DMS 273 (cell line): ENCODE data around the gene EEF1A2.

Source experiments
- DNase-seq: peaks from one replicate; lab custom pipeline; 2025; ENCODE audit not compliant: unreplicated experiment; lab: John Stamatoyannopoulos, UW

Gene EEF1A2

GRCh38 chr20:63537525-63538203 lies 38.8 kb upstream of the EEF1A2 start:
- peak; percentile 94 for DNase-seq

DNA sequence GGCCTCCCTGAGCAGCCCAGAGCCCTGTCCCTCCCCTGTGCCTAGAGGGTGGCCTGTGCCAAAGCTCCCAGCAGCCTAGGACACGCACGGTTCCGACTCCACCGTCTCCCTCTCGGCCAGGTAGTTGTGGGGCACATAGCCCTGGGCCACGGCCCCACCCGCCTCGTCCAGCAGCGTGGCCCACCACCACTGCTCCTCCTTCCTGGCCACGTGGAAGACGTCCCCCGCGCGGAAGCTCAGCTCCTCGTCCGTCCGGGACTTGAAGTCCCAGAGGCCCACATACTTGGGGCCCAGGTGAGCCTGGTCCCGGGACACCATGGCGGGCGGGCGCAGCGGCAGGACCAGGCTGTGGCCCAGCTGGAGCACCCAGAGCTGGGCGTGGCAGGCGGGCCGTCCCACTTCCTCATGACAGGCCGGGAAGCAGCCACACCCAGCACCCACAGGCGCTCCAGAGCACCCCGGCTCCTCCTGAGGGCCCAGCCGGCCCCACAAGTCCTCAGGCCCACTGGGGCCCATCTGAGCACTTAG lies 38.2 kb upstream of the EEF1A2 start, which contains the start of gene PTK6:
TSS of gene PTK6 (minus strand) at position 380 of the 528 bp plus-strand sequence. CDS start at position 318, 62 bp downstream.
- DNase-seq: no peak

DNA sequence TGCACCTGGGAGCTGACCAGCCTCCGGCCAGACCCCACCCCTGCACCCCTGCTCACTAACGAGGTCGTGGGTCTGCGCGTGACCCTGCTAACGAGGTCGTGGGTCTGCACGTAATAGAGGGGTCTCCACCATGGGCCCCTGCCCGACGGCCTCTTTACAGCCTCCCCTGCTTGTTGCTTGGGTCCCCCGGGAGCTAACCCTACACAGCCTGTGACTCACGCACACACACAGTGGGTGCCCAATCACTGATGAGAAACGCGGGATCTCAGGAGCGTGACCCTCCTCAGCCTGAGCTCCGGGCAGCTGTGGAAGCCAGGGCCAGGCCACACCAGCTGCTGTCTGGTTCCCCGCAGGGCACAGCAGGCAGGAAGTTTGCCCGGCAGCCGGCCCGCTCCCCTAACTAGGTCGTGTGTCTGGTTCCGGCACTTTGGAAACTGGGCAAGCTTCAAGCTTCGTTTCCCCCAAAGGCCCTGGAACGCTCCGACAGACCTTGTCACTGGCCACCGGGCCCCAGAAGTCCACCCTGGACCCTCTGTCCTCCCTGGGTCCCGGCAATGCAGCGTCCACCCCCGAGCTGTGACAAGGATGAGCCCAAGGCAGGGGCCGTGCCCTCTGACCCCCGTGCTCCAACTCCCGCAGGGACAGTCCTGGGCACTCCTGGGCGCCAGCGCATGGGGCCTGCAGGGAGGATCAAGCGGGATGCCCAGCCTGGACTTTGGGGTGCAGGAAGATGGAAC lies 37.5 kb upstream of the EEF1A2 start:
- peak; percentile 86 for DNase-seq

DNA sequence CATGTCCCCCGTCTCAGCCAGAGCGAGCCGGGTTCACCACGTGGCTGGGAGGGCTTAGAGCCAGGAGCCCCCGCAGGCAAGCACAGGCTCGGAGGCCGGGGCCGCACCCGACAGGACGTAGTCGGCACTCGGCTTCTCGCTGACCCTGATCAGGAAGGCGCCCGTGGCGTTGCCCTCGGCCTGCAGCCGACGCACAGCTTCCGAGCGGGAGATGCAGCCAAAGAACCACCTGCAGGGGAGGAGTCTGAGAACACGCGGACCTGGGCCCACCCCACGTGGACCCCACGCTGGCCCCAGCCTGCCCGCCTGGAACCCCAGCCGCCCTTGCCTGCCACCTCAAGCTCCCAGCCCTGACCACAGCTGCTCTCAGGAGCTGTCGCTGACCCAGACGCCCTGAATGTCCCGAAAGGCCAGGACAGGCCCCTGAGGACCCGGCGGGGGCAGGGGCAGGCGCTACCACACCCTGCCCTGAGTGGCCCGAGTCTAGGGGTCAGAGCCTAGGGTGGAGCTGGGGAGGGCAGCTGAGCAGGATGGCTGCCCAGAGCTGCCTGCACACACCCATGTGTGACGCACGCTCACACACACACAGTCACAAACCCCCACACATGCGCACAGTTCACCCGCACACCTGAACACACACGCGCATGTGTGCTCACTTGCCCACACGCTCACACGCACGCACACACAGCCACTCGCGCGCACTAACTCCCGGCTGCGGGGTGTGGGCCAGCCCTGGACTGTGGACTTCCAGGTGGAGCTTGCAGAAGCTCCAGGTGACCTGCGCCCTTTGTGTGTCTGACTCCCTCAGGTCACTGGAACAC lies 36.2 kb upstream of the EEF1A2 start:
- DNase-seq: no peak

DNA sequence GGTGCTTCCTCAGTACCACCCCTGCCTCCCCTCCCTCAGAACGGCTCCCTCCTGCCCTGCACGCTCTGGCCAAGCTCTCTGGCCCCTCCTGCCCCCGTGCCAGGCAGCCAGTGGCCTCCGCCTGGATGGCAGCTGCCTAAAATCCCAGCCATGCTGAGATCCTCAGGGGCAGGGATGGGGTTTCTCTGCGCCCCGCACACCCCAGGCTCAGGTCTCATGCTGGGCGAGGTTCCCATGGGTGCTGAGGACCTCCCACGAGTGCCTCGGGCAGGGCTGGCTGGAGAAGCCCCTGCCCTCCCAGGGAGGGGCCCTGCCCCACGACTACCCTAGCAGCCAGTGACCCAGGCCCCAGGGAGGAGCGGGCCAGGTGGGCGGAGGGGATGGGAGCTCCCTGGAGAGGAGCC lies 35.5 kb upstream of the EEF1A2 start:
- no peak for DNase-seq

DNA sequence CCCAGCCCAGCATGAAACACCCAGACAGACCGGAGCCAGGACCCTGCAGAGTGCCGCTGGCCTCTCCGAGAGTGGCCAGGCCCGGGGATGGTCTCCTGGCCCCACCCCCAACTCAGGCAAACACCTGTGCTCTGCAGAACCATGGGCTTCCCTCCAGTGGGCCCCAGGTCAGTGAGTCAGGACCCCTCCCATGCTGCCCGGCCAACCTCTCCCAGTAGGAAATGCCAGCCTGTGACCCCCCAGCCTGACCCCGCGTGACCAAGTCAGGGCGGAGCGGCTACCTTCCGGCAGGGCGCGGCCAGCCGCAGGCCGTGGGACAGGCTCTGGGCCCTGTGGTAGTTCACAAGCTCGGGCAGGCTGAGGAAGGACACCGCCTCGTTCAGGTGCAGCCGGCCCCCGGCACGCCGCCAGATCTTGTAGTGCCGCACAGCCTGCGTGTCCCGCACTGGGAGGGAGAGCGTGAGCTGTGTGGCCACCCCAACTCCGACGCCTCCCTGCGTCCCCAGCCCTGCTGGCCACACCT lies 35.0 kb upstream of the EEF1A2 start:
- no peak for DNase-seq

- DNase-seq: no peak
Measured at GRCh38 chr20:63533388-63533787, 34.5 kb upstream of the EEF1A2 start.

DNA sequence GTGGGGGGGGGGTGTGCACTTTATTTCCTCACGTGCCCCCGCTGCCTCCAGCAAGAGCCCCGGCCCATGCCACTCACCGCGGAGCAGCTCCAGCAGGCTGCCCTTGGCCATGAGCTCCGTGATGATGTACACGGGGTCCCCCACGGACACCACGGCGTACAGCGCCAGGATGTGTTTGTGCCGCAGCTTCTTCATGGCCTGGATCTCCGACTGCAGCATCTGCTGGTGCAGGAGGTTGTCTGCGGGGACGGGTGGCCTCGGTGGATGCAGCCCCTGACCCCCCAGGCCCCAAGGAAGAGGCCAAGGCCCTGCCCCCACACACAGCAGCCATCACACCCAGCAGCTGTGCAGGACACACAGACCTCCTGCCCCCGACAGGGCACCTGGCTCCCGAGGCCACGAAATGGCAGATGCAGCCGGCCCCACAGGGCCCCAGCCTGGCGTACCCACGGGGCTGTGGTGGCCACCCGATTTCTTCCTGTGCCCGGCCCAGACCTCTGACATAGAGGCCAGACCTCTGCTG lies 33.6 kb upstream of the EEF1A2 start:
- DNase-seq: no peak

GRCh38 chr20:63531686-63532448 lies 33.0 kb upstream of the EEF1A2 start:
- DNase-seq: no peak

- no peak for DNase-seq
Measured at GRCh38 chr20:63530788-63531160, 31.9 kb upstream of the EEF1A2 start.

DNA sequence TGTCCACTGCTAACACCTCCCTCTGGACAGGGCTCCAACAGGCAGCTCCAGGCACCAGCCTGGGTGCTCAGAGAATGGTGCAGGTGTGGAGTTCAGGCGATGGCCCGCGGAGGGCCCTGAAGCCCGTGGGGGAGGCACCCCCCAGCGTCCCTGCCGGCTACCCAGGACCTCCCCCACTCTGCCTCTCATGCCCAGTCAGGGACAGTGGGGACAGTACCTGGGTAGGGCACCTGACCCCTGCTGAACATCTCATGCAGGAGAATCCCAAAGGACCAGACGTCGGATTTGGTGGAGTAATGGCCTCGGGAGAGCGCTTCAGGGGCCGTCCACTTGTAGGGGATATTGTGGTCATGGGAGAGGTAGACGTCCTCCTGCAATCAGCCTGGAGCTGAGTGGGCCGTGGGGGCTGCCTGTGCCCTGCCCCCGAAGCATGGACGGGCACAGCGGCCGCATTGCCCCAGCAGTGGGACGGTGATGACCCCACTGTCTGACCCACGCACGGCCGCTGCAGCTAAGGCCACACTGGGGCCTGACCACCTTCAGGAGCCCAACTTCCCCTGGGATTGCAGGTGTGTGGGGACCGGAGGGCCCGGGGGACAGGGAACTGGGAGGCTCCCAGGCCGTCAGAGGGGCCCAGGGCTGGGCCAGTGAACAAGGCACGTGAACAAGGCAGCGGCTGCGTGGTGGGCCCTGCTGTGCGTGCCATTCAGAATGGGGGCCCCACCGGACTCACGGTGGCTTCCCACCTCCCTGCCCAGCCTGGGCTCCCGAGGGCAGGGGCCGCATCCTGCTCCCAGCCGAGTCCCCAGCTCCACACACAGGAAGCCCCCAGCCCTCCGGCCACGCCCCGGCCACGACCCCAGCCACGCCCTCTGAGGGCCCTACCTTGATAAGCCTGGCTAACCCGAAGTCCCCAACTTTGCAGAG lies 31.2 kb upstream of the EEF1A2 start:
- DNase-seq: no peak

GRCh38 chr20:63529180-63529860 lies 30.4 kb upstream of the EEF1A2 start:
- DNase-seq: no peak

DNA sequence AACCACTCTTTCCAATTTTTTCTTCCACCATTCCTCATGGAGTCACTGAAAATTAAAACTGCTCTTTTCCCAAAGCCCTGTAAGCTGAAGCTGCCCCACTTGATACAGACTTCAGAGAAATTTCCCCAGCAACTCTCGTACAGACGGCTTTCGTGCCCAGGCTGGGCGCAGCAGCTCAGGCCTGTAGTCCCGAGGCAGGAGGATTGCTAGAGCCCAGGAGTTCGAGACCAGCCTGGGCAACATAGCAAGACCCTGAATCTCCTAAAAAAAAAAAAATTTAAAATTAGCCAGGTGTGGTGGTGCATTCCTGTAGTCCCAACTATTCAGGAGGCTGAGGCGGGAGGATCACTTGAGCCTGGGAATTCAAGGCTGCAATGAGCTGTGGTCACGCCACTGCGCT lies 28.3 kb upstream of the EEF1A2 start:
- DNase-seq: no peak

DNA sequence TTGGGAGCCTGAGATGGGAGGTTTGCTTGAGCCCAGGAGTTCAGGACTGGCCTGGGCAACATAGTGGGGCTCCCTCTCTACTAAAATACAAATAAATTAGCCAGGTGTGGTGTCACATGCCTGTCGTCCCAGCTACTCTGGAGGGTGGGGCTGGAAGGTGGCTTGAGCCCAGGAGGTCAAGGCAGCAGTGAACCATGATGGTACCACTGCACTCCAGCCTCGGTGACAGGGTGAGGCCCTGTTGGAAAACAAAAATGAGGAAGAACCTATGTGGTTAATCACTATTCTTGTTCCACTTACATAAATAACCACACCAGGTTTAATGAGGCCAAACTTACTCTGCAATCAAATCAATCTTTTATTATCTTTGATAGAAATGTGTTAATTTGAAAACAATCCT lies 27.1 kb upstream of the EEF1A2 start:
- no peak for DNase-seq

DNA sequence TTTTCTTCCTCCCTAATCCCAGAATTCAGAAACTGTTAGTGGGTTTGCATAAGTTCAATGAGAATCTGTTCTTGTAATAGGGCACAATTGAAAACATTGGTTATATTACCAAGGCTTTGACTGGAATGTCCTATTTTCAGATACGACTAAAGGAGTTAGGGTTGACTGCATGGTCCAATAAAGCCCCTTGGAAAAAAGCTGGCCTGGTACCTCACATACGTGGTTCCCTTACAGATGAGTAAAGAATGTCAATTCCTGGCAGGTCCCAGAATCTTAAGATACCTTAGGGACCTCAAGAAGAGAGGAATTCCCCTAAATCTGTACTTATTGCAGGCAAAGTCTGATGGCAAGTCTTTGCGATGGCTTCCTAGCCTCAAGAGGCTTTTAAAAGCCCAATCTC lies 26.3 kb upstream of the EEF1A2 start:
- no peak for DNase-seq

DNA sequence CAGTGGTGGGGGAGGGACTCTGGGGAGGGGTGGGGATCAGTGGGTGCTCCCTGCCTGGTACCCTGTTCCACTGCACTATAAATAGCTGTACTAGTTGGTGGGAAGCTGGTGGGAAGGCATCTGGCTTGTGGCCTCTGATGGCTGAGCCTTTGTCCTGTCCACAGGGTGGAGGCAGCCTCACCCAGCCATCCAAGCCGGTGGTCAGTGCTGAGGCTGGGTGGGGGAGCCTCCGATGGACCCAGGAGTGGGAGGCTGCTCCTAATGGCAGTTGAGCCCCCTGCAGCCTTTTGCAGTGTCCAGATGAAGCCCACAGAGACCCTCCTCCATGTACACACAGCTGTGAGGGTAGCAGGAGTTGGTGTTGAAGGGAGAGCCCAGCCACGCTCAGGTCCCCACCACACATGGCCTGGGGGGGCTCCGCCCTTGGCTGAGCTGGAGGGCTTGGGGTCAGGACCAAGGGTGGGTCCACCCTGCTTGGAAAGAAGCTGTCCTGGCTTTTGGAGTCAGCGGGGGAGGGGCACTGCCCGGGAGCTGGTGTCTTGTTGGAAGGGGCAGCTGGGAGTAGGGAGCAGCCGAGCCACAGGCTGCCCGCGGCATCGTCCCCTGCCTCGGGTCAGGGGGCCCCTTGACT lies 24.2 kb upstream of the EEF1A2 start:
- DNase-seq: no peak

GRCh38 chr20:63522091-63522868 lies 23.4 kb upstream of the EEF1A2 start:
- DNase-seq: no peak
